KMS-11 (cell line): ENCODE measurements around the gene TMEM245.

Experiments
- H2AFZ ChIP-seq: fragments of 200-600 bp; sonication (generic); 2 replicates; pipeline ENCODE4 v1.6.1; 2016; ENCODE audit warnings: antibody characterized with exemption, mixed run types, low read depth
- H3K27ac ChIP-seq: fragments of 200-600 bp; sonication (generic); 2 replicates; pipeline ENCODE4 v1.6.1; 2016; ENCODE audit warnings: mild to moderate bottlenecking, mixed run types
- H3K27me3 ChIP-seq: fragments of 200-600 bp; sonication (generic); 2 replicates; pipeline ENCODE4 v1.6.1; 2017; ENCODE audit warnings: mild to moderate bottlenecking, low read depth, mixed run types, moderate library complexity; ENCODE audit not compliant: insufficient read depth
- H3K36me3 ChIP-seq: fragments of 200-600 bp; sonication (generic); 2 replicates; pipeline ENCODE4 v1.6.1; 2017; ENCODE audit warnings: mild to moderate bottlenecking, mixed run types; ENCODE audit not compliant: insufficient read depth
- H3K4me1 ChIP-seq: fragments of 200-600 bp; sonication (generic); 2 replicates; pipeline ENCODE4 v1.6.1; 2016; ENCODE audit warnings: mild to moderate bottlenecking, low read depth, mixed run types; ENCODE audit not compliant: poor library complexity, severe bottlenecking
- H3K4me2 ChIP-seq: fragments of 200-600 bp; sonication (generic); 2 replicates; pipeline ENCODE4 v1.7.0; 2016; ENCODE audit warnings: mild to moderate bottlenecking, mixed run types
- H3K4me3 ChIP-seq: fragments of 200-600 bp; sonication (generic); IDR thresholded peaks from 2 replicates; pipeline ENCODE4 v1.6.1; 2017; ENCODE audit warnings: low read depth, low read length, mixed read lengths; ENCODE audit not compliant: insufficient read depth
- H3K79me2 ChIP-seq: fragments of 200-600 bp; sonication (generic); 2 replicates; pipeline ENCODE4 v1.6.1; 2016; ENCODE audit warnings: low read depth, mixed run types; ENCODE audit not compliant: insufficient read depth
- H3K9ac ChIP-seq: fragments of 200-600 bp; sonication (generic); 2 replicates; pipeline ENCODE4 v1.6.1; 2016; ENCODE audit warnings: mild to moderate bottlenecking, mixed run types
- H4K20me1 ChIP-seq: fragments of 200-600 bp; sonication (generic); 2 replicates; pipeline ENCODE4 v1.6.1; 2016; ENCODE audit warnings: mild to moderate bottlenecking, mixed run types; ENCODE audit not compliant: insufficient read depth
- TF ChIP-seq, protein P1 (sequence below): fragments of 200-600 bp; sonication (generic); conservative IDR thresholded peaks from 2 replicates; pipeline ENCODE4 v1.6.1; 2017; ENCODE audit warnings: low read depth, mild to moderate bottlenecking, antibody characterized with exemption, low read length, moderate library complexity, mixed read lengths

Gene TMEM245

DNA sequence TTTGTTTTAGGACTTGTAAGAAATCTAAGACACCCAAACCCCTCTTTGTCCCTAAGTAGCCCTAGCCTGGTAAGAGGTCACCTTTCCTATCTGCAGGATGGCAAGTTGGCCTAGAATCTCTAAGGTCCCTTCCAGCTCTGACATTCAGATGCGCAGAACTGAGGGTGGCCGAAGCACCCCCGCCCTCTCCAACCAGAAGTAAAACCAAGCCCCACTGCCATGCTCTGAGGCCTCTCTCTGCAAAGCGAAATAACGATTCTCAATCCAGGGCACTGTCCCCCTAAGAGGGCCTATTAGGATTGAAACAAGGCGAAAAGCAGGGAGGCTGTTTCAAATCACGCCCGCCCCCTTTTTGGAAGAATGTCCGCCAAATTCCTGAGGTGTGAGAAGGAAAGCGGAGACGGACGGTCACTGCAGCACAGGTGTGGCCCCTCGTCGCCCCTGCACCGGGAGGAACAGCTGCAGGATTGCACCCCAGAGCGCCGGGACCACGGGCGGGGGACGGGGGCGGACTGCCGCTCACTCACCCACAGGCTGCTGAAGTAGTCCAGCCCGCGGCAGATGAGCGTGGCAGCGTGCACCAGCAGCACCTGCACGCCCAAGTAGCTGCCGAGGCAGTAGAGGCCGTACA lies 824 bp downstream of the TMEM245 start:
- Histone ChIP-seq H3K4me1 (peaks cover 72% of the 10 kb centered on the region), H3K27ac (peak overlapping the region; percentile 54; the same call in 1 of the 2 replicates), H3K4me2 (peak overlapping the region; percentile 98), H3K4me3 (no peak overlapping the region), H3K27me3 (no peaks in the 10 kb centered on the region), H4K20me1 (peaks cover 14% of the 10 kb centered on the region), H3K36me3 (no peaks in the 10 kb centered on the region), H3K79me2 (peaks cover 50% of the 10 kb centered on the region), H2AFZ (peak overlapping the region; percentile 77), H3K9ac (peak overlapping the region; percentile 75)
- TF ChIP-seq, protein P1, sequence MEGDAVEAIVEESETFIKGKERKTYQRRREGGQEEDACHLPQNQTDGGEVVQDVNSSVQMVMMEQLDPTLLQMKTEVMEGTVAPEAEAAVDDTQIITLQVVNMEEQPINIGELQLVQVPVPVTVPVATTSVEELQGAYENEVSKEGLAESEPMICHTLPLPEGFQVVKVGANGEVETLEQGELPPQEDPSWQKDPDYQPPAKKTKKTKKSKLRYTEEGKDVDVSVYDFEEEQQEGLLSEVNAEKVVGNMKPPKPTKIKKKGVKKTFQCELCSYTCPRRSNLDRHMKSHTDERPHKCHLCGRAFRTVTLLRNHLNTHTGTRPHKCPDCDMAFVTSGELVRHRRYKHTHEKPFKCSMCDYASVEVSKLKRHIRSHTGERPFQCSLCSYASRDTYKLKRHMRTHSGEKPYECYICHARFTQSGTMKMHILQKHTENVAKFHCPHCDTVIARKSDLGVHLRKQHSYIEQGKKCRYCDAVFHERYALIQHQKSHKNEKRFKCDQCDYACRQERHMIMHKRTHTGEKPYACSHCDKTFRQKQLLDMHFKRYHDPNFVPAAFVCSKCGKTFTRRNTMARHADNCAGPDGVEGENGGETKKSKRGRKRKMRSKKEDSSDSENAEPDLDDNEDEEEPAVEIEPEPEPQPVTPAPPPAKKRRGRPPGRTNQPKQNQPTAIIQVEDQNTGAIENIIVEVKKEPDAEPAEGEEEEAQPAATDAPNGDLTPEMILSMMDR, result no peak

DNA sequence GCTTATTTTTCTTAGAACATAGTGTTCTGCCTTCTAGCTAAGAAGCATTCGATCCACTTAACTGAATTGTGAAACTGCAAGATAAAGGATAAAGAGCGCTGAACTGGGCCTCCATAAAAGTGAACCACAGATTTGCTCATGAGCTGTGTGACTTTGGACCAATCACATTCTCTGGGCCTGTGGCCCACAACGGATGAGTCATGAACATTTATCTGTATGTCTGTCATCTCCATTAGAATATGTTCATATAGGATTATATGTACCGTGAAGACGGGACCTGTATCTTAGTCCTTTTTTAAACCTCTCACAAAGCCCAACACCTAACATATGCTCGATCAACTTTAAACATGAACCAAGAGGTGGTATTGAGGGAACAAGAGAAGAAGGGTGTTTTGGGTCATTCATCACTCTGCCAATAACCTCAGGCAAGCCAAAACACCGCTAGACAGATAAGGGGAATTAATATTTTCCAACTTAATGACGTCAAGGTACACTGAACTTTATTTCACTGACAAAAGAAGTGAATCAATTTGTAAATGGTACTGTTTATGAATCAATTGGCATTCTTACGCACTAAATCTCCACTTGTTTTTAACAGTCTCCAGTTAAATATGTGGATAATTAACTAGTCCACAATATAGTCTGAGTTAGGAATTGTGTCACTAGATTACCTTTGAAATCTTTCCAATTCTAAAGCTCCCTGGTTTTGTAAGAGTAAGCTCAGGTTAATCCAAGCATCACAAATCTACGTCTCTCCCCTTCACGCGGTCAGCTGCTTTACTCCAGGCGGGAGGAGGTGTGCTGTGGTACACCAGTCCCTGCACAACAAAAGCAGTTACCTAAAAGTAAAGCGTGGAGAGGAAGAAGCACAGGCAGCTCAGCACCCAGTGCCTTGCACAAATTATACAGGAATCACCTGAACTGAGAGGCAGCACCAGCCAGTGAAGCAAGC lies 1.6 kb downstream of the TMEM245 start:
- H3K27me3 ChIP-seq, result no peaks in the 10 kb centered on the region
- no peak overlapping the region for H3K4me3 ChIP-seq
- peaks cover 66% of the 10 kb centered on the region for H3K4me1 ChIP-seq
- TF ChIP-seq, protein P1, result no peak
- H4K20me1 ChIP-seq, result peaks cover 19% of the 10 kb centered on the region
- peak overlapping the region; percentile 98 for H3K4me2 ChIP-seq
- no peak overlapping the region for H2AFZ ChIP-seq
- H3K36me3 ChIP-seq, result no peaks in the 10 kb centered on the region
- no peak overlapping the region for H3K27ac ChIP-seq
- peaks cover 57% of the 10 kb centered on the region for H3K79me2 ChIP-seq
- H3K9ac ChIP-seq, result 0 out of 2 replicates have a peak overlapping the region, but pooled peaks have one; percentile 75

DNA sequence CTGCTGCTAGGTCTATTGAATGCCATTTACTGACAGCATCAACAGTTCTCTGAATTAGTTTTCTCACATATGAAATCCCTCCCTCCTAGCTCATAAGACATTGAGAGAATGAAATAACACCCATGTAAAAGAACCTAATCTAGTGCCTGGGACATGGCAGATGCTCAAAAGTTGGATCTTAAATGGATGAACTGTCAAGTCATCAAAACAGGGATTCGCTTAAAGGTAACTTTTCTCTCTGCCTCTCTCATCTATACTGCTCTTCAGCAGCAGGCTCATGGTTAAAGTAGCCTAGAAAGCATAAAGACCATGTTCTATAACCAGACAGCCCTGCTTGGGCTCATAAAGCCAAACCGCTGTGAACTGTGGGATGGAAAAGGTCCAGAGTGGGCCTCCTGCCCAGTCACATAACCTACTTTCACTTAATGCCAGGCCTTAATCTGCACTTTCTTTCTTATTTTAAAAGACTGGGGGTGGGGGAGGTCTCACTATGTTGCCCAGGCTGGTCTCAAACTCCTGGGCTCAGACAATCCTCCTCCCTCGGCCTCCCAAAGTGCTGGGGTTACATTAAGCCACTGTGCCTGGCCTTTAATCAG lies 3.7 kb downstream of the TMEM245 start:
- no peaks in the 10 kb centered on the region for H3K36me3 ChIP-seq
- H3K4me2 ChIP-seq, result no peak overlapping the region
- no peaks in the 10 kb centered on the region for H3K27me3 ChIP-seq
- H3K4me3 ChIP-seq, result no peak overlapping the region
- H2AFZ ChIP-seq, result no peak overlapping the region
- peaks cover 26% of the 10 kb centered on the region for H4K20me1 ChIP-seq
- peaks cover 67% of the 10 kb centered on the region for H3K4me1 ChIP-seq
- H3K27ac ChIP-seq, result no peak overlapping the region
- TF ChIP-seq, protein P1, result no peak
- H3K9ac ChIP-seq, result no peak overlapping the region
- H3K79me2 ChIP-seq, result peaks cover 78% of the 10 kb centered on the region

DNA sequence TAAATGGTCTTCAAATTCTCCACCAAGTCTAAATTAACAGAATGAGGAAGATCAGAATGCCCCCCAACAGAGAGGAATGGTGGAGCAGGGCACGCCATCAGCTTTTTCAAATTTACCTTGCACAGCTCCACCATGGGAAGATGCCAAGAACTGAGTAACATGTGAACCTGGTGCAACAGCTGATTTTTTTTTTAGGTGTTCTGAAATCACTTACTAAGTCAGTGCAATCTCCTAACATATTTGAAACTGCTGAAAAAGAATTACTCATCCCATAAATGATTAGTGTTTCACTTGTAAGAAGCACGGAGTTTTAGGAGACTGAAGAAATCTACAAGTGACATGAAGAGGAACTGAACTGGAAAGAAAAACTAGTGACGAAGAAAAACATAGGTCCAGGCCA lies 5.1 kb downstream of the TMEM245 start:
- H2AFZ ChIP-seq, result no peak overlapping the region
- H3K4me1 ChIP-seq, result peaks cover 72% of the 10 kb centered on the region
- TF ChIP-seq, protein P1, result no peak
- H3K27ac ChIP-seq, result no peak overlapping the region
- H3K27me3 ChIP-seq, result no peaks in the 10 kb centered on the region
- no peak overlapping the region for H3K4me2 ChIP-seq
- H4K20me1 ChIP-seq, result peaks cover 26% of the 10 kb centered on the region
- H3K9ac ChIP-seq, result no peak overlapping the region
- peaks cover 92% of the 10 kb centered on the region for H3K79me2 ChIP-seq
- H3K36me3 ChIP-seq, result no peaks in the 10 kb centered on the region
- H3K4me3 ChIP-seq, result no peak overlapping the region
